Activated CD4-positive, alpha-beta T cell treated with anti-CD3 and anti-CD28 coated beads, Interleukin-2, amount 10 ng/mL, durations not matched to agents 24 days and 14 days (primary cell): ENCODE data around the gene LTB. TPM values are rescaled to one million over a fixed set of nuclear protein-coding genes. Genes with fewer than 3 reads are reported as not detected.

Experiments used
- DNase-seq: peaks from one replicate; pipeline ENCODE4 v3.0.0; 2022
- H3K27ac Mint-ChIP-seq: one replicate; pipeline ENCODE4 v1.8.0; 2022; ENCODE audit warnings: mild to moderate bottlenecking, mixed read lengths
- H3K27me3 Mint-ChIP-seq: one replicate; pipeline ENCODE4 v1.8.0; 2022; ENCODE audit warnings: mixed read lengths
- H3K36me3 Mint-ChIP-seq: one replicate; pipeline ENCODE4 v1.8.0; 2022; ENCODE audit warnings: low read depth, mild to moderate bottlenecking, mixed read lengths
- H3K4me1 Mint-ChIP-seq: one replicate; pipeline ENCODE4 v1.8.0; 2021; ENCODE audit warnings: mixed read lengths
- H3K4me3 Mint-ChIP-seq: one replicate; pipeline ENCODE4 v1.8.0; 2022; ENCODE audit warnings: mild to moderate bottlenecking, moderate library complexity, mixed read lengths
- H3K9me3 Mint-ChIP-seq: one replicate; pipeline ENCODE4 v1.8.0; 2021; ENCODE audit warnings: mixed read lengths
- intact Hi-C: fragments of 100-400 bp; cut with micrococcal nuclease; formaldehyde crosslinking; loops from one replicate; pipeline ENCODE4 v1.15.1; 2023
- total RNA-seq: library from RNA; stranded (reverse); gene quantifications from 2 replicates; pipeline ENCODE4 v1.2.3, GENCODE V29; 2022

LTB gene
- total RNA-seq, 1 donor from 2014 or later: 134 TPM

GRCh38 chr6:31531771-31532643 lies 50.2 kb downstream of the LTB start:
- intact Hi-C loops: no loop called here
- Mint-ChIP-seq H3K4me1 (peaks cover 21% of the 10 kb centered on the region), H3K27ac (no peak overlapping the region), H3K9me3 (no peaks in the 10 kb centered on the region), H3K36me3 (peaks cover 67% of the 10 kb centered on the region), H3K27me3 (no peaks in the 10 kb centered on the region), H3K4me3 (no peak overlapping the region)
- DNase-seq: no peak

DNA sequence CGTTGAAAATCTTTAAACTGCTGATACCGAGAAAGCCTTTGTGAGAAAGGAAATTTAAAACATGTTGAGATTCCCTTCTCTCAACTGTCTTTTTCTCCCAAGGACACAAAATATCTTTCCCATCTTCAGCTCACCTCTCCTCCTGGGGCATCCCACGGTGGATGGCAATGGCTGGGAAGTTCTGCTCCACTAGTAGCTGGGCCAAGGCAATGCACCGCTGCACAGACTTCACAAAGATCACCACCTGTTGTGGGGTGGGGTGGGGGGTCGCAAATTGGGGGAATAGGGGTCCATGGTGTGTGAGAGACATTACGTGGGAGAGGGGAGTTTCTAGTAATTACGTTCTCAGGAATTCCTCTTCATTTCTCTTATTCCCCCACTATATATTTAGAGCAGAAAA lies 51.1 kb downstream of the LTB start:
- no peak for DNase-seq
- H3K4me3 Mint-ChIP-seq: no peak overlapping the region
- intact Hi-C loops: no loop called here
- peaks cover 17% of the 10 kb centered on the region for H3K4me1 Mint-ChIP-seq
- peaks cover 60% of the 10 kb centered on the region for H3K36me3 Mint-ChIP-seq
- no peaks in the 10 kb centered on the region for H3K27me3 Mint-ChIP-seq
- H3K9me3 Mint-ChIP-seq: no peaks in the 10 kb centered on the region
- no peak overlapping the region for H3K27ac Mint-ChIP-seq

DNA sequence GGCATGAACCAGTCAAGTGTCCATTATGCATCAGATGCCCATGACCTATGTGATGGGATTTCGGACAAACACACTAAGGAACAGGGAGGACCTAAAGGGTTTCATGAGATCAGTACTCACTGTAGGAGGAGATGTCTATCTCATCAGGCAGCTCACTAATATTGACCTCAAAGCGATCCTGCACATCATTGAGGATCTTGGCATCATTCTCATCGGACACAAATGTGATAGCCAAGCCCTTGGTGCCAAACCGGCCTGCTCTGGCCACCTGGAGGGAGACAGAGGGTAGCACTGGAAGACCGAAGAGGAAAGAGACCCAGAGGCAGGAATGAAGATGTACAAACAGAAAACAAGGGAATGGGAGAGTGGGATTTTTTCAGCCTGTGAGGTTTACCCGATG lies 51.6 kb downstream of the LTB start:
- no peak overlapping the region for H3K27ac Mint-ChIP-seq
- no peaks in the 10 kb centered on the region for H3K9me3 Mint-ChIP-seq
- peaks cover 55% of the 10 kb centered on the region for H3K36me3 Mint-ChIP-seq
- peaks cover 12% of the 10 kb centered on the region for H3K4me1 Mint-ChIP-seq
- intact Hi-C loops: no loop called here
- H3K4me3 Mint-ChIP-seq: no peak overlapping the region
- DNase-seq: no peak
- H3K27me3 Mint-ChIP-seq: no peaks in the 10 kb centered on the region

Other genes starting within 250 kb of the LTB start
- gene HLA-B, start 225.2 kb downstream of the LTB start, total RNA-seq: 3,406 and 3,483 TPM in 2 replicates
- 6.5 and 7.3 TPM in 2 replicates for gene MICA, start 178.8 kb downstream of the LTB start, total RNA-seq
- 32.8 and 35.5 TPM in 2 replicates for gene MICB, start 84.3 kb downstream of the LTB start, total RNA-seq
- gene MCCD1, start 53.5 kb downstream of the LTB start, total RNA-seq: not detected in 2 replicates
- 696 and 720 TPM in 2 replicates for gene DDX39B, start 40.4 kb downstream of the LTB start, total RNA-seq
- 0.89 and 0.92 TPM in 2 replicates for gene ATP6V1G2, start 35.8 kb downstream of the LTB start, total RNA-seq
- gene NFKBIL1, start 34.8 kb downstream of the LTB start, total RNA-seq: 14.8 and 16.2 TPM in 2 replicates
- 622 and 631 TPM in 2 replicates for gene LTA, start 10.1 kb downstream of the LTB start, total RNA-seq
- gene TNF, start 6.9 kb downstream of the LTB start, total RNA-seq: 294 and 303 TPM in 2 replicates
- 42.6 and 46.4 TPM in 2 replicates for gene LST1, start 3.9 kb upstream of the LTB start, total RNA-seq
- gene NCR3, start 10.6 kb upstream of the LTB start, total RNA-seq: 12.2 and 14.5 TPM in 2 replicates
- 68.2 and 69.6 TPM in 2 replicates for gene AIF1, start 32.8 kb upstream of the LTB start, total RNA-seq
- gene PRRC2A, start 38.3 kb upstream of the LTB start, total RNA-seq: 290 and 303 TPM in 2 replicates
- gene BAG6, start 70.2 kb upstream of the LTB start, total RNA-seq: 324 and 342 TPM in 2 replicates
- 2.5 and 3.4 TPM in 2 replicates for gene APOM, start 73.5 kb upstream of the LTB start, total RNA-seq
- 16.8 and 17.9 TPM in 2 replicates for gene C6orf47, start 78.4 kb upstream of the LTB start, total RNA-seq
- 32.9 and 33.6 TPM in 2 replicates for gene GPANK1, start 82.6 kb upstream of the LTB start, total RNA-seq
- 288 and 302 TPM in 2 replicates for gene CSNK2B, start 83.7 kb upstream of the LTB start, total RNA-seq
- 32.8 and 33.5 TPM in 2 replicates for gene LY6G5B, start 87.6 kb upstream of the LTB start, total RNA-seq
- gene LY6G5C, start 98.6 kb upstream of the LTB start, total RNA-seq: 4.1 and 4.9 TPM in 2 replicates
- 43.1 and 44.7 TPM in 2 replicates for gene ABHD16A, start 120.9 kb upstream of the LTB start, total RNA-seq
- gene LY6G6F, start 124.4 kb upstream of the LTB start, total RNA-seq: not detected in 2 replicates
- not detected in 2 replicates for gene LY6G6D, start 132.9 kb upstream of the LTB start, total RNA-seq
- gene LY6G6C, start 139.3 kb upstream of the LTB start, total RNA-seq: not detected in 2 replicates
- not detected in 2 replicates for gene MPIG6B, start 140.9 kb upstream of the LTB start, total RNA-seq
- gene DDAH2, start 146.9 kb upstream of the LTB start, total RNA-seq: 4.8 and 5.6 TPM in 2 replicates
- 385 TPM in 2 replicates for gene CLIC1, start 154.1 kb upstream of the LTB start, total RNA-seq
- gene MSH5, start 157.6 kb upstream of the LTB start, total RNA-seq: 87.8 and 99.6 TPM in 2 replicates
- 15.0 and 17.7 TPM in 2 replicates for gene SAPCD1, start 180.2 kb upstream of the LTB start, total RNA-seq
- gene VWA7, start 194.9 kb upstream of the LTB start, total RNA-seq: 3.0 and 3.2 TPM in 2 replicates
- gene VARS1, start 213.3 kb upstream of the LTB start, total RNA-seq: 173 and 181 TPM in 2 replicates
- gene LSM2, start 224.5 kb upstream of the LTB start, total RNA-seq: 142 and 146 TPM in 2 replicates
- gene HSPA1L, start 232.9 kb upstream of the LTB start, total RNA-seq: 1.8 and 2.5 TPM in 2 replicates
- 189 and 190 TPM in 2 replicates for gene HSPA1A, start 233.1 kb upstream of the LTB start, total RNA-seq
- gene HSPA1B, start 245.3 kb upstream of the LTB start, total RNA-seq: 156 and 161 TPM in 2 replicates